K562 (cell line): ENCODE measurements around the gene OCIAD2. TPM values are rescaled to one million over a fixed set of nuclear protein-coding genes. Genes with fewer than 3 reads are reported as not detected.

Experiments used
- CBFA2T2 ChIP-seq: fragments of 450-650 bp; conservative IDR thresholded peaks from 2 replicates; pipeline ENCODE4 v1.6.1; 2017; ENCODE audit warnings: mild to moderate bottlenecking
- HDAC8 ChIP-seq: fragments of 450-650 bp; IDR thresholded peaks from 2 replicates; pipeline ENCODE4 v1.6.1; 2016; ENCODE audit warnings: mild to moderate bottlenecking, missing genetic modification characterization, moderate library complexity, missing compliant biosample characterization
- JUND ChIP-seq, 2 experiments: IDR thresholded peaks; 2 replicates in 1 of 2; 3 replicates in 1 of 2; pipeline ENCODE4 v1.6.1; 2011; ENCODE audit warnings: borderline replicate concordance in 2 of 2, low read depth in 2 of 2, low read length in 2 of 2, improper control_type of control experiment in 1 of 2, missing biosample characterization in 1 of 2, missing genetic modification characterization in 1 of 2, missing genetic modification reagents in 1 of 2
- MCM5 ChIP-seq: fragments of 450-650 bp; IDR thresholded peaks from 2 replicates; pipeline ENCODE4 v1.6.1; 2016; ENCODE audit warnings: low read depth
- NR2C1 ChIP-seq, 2 experiments: fragments of 450-650 bp; IDR thresholded peaks; 2 replicates each; pipeline ENCODE4 v1.6.1; 2017; ENCODE audit warnings: mild to moderate bottlenecking in 2 of 2, antibody characterized with exemption in 1 of 2, inconsistent platforms in 1 of 2, missing compliant biosample characterization in 1 of 2, missing genetic modification characterization in 1 of 2
- NR2C2 ChIP-seq, 2 experiments: fragments of 200-800 bp in 1 of 2; sonication (Bioruptor generic) in 1 of 2; sonication (generic) in 1 of 2; formaldehyde crosslinking in 1 of 2; IDR thresholded peaks; 2 replicates each; pipeline versions ENCODE4 v1.6.1 to v1.8.0; 2016 to 2022; ENCODE audit warnings: mild to moderate bottlenecking in 1 of 2, missing compliant biosample characterization in 1 of 2, missing genetic modification characterization in 1 of 2, missing genetic modification reagents in 1 of 2
- RFX1 ChIP-seq: fragments of 450-650 bp; IDR thresholded peaks from 2 replicates; pipeline ENCODE4 v1.6.1; 2016; ENCODE audit warnings: mild to moderate bottlenecking, moderate library complexity
- SMARCC2 ChIP-seq: fragments of 450-650 bp; IDR thresholded peaks from 2 replicates; pipeline ENCODE4 v1.6.1; 2017; ENCODE audit warnings: antibody characterized with exemption, moderate library complexity, mild to moderate bottlenecking, low read depth
- SRF ChIP-seq, 2 experiments: fragments of 250-450, 450-650 bp in 1 of 2; sonication (Bioruptor Pico) in 1 of 2; sonication (generic) in 1 of 2; formaldehyde crosslinking; IDR thresholded peaks; 2 replicates each; pipeline versions ENCODE4 v1.5.0 to v1.5.1; 2020 to 2022; ENCODE audit warnings: mild to moderate bottlenecking in 1 of 2, missing genetic modification reagents in 1 of 2
- ZNF239 ChIP-seq: fragments of 250-450 bp; sonication (Bioruptor Pico); IDR thresholded peaks from 2 replicates; pipeline ENCODE4 v1.4.0; 2020; ENCODE audit warnings: mild to moderate bottlenecking
- ZNF311 ChIP-seq: fragments of 250-450 bp; sonication (Bioruptor Pico); IDR thresholded peaks from 2 replicates; pipeline ENCODE4 v1.4.0; 2020; ENCODE audit warnings: mild to moderate bottlenecking, moderate library complexity
- ZNF589 ChIP-seq: fragments of 200-800 bp; sonication (Bioruptor generic); IDR thresholded peaks from 2 replicates; pipeline ENCODE4 v1.6.1; 2016; ENCODE audit warnings: low read depth, missing genetic modification characterization, missing compliant biosample characterization
- polyA plus RNA-seq, 8 experiments: library from polyadenylated mRNA; depleted of rRNA in 4 of 8; stranded (reverse) in 5 of 8; unstranded in 3 of 8; fragments of >200 nt; fragmentation: Nextera tagmentation in 2 of 8; fragmentation: Illumina TruSeq in 1 of 8; extraction: Ambion mirVana in 2 of 8; extraction: Trizol in 1 of 8; gene quantifications; 2 replicates each; pipeline versions ENCODE4 v1.2.1 to v1.2.3, GENCODE V29; 2011 to 2014; ENCODE audit warnings: inconsistent platforms in 1 of 8, missing spikeins in 1 of 8
- total RNA-seq, 7 experiments: library from RNA; depleted of rRNA in 6 of 7; stranded (reverse); fragments of >200 nt in 6 of 7; fragmentation: Illumina TruSeq in 2 of 7; extraction: Trizol in 2 of 7; gene quantifications; 2 replicates each; pipeline versions ENCODE4 v1.2.1 to v1.2.3, GENCODE V29; 2011 to 2021; ENCODE audit warnings: low replicate concordance in 1 of 7
- TF ChIP-seq, protein P1 (sequence below), 2 experiments: fragments of 200-800 bp in 1 of 2; sonication (Bioruptor generic) in 1 of 2; sonication (generic) in 1 of 2; formaldehyde crosslinking in 1 of 2; IDR thresholded peaks in 1 of 2; conservative IDR thresholded peaks in 1 of 2; 2 replicates each; pipeline versions ENCODE4 v1.5.0 to v1.6.1; 2016 to 2020; ENCODE audit warnings: missing compliant biosample characterization in 1 of 2, missing genetic modification characterization in 1 of 2, missing genetic modification reagents in 1 of 2
- TF ChIP-seq, protein P2 (sequence below): fragments of 200-800 bp; sonication (Bioruptor generic); IDR thresholded peaks from 2 replicates; pipeline ENCODE4 v1.6.1; 2017; ENCODE audit warnings: missing genetic modification characterization, missing compliant biosample characterization
- TF ChIP-seq, protein P3 (sequence below): fragments of 450-650 bp; IDR thresholded peaks from 2 replicates; pipeline ENCODE4 v1.6.1; 2016; ENCODE audit warnings: missing biosample characterization, missing genetic modification characterization
- TF ChIP-seq, protein P4 (sequence below), 3 experiments: fragments of 200-800 bp in 1 of 3; sonication (Bioruptor generic) in 1 of 3; sonication (generic) in 1 of 3; formaldehyde crosslinking in 1 of 3; IDR thresholded peaks; 2 replicates each; pipeline versions ENCODE4 v1.6.1 to v1.8.0; 2016 to 2022; ENCODE audit warnings: mild to moderate bottlenecking in 2 of 3, missing compliant biosample characterization in 2 of 3, missing genetic modification characterization in 2 of 3, missing genetic modification reagents in 1 of 3
- TF ChIP-seq, protein P5 (sequence below): fragments of 450-650 bp; IDR thresholded peaks from 2 replicates; pipeline ENCODE4 v1.6.1; 2018; ENCODE audit warnings: mild to moderate bottlenecking, low read depth; ENCODE audit not compliant: partially characterized antibody

Gene OCIAD2
- total and polyA plus RNA-seq, 9 of the 15 experiments (the other 6 are each of a cell fraction or from before 2014, with no cell fraction given) = 0.11 to 0.98 TPM; not detected in 7

DNA sequence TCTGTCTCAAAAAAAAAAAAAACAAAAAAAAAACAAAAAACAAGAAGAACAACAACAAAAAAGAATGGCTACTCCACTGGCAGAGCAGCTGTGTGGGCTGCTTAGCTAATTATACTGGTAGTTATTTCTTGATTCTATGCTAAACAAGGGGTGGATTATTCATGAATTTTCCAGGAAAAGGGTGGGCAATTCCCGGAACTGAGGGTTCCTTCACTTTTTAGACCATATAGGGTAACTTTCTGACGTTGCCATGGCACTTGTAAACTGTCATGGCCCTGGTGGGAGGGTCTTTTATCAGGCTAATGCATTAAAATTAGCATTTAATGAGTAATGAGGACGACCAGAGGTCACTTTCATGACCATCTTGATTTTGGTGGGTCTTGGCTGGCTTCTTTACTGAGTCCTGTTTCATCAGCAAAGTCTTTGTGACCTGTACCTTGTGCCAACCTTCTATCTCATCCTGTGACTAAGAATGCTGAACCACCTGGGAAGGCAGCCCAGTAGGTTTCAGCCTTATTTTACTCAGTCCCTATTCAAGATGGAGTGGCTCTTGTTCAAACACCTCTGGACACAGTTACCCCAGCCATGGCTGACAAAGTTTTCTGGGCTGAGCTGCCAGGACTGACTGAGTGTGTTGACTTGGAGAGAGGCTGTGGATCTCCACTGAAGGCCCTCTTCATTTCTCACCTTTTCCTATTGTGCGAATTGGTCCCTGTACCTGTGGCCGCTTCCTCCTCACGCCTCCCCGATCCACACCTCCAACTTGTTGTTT lies 1.3 kb upstream of the OCIAD2 start (continued):
- TF ChIP-seq CBFA2T2 = no peak
- TF ChIP-seq, protein P1, sequence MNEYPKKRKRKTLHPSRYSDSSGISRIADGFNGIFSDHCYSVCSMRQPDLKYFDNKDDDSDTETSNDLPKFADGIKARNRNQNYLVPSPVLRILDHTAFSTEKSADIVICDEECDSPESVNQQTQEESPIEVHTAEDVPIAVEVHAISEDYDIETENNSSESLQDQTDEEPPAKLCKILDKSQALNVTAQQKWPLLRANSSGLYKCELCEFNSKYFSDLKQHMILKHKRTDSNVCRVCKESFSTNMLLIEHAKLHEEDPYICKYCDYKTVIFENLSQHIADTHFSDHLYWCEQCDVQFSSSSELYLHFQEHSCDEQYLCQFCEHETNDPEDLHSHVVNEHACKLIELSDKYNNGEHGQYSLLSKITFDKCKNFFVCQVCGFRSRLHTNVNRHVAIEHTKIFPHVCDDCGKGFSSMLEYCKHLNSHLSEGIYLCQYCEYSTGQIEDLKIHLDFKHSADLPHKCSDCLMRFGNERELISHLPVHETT (CRISPR knock-in tag; conservative IDR thresholded peaks at IDR 0.05 in 1 of 2, IDR thresholded peaks at IDR 0.05 in 1 of 2) = 0 out of 4 replicates have a peak, but pooled peaks of 1 of the 2 experiments have one; percentile 30
- TF ChIP-seq, protein P2, sequence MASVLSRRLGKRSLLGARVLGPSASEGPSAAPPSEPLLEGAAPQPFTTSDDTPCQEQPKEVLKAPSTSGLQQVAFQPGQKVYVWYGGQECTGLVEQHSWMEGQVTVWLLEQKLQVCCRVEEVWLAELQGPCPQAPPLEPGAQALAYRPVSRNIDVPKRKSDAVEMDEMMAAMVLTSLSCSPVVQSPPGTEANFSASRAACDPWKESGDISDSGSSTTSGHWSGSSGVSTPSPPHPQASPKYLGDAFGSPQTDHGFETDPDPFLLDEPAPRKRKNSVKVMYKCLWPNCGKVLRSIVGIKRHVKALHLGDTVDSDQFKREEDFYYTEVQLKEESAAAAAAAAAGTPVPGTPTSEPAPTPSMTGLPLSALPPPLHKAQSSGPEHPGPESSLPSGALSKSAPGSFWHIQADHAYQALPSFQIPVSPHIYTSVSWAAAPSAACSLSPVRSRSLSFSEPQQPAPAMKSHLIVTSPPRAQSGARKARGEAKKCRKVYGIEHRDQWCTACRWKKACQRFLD (CRISPR knock-in tag) = peak; percentile 80
- TF ChIP-seq HDAC8 (tag) = peak; percentile 83
- TF ChIP-seq NR2C2 (CRISPR knock-in tag; IDR thresholded peaks at IDR 0.05) = no peak
- TF ChIP-seq NR2C2 (tag; IDR thresholded peaks at IDR 0.05) = peak; percentile 38; the same call in 1 of the 2 replicates
- TF ChIP-seq, protein P3, sequence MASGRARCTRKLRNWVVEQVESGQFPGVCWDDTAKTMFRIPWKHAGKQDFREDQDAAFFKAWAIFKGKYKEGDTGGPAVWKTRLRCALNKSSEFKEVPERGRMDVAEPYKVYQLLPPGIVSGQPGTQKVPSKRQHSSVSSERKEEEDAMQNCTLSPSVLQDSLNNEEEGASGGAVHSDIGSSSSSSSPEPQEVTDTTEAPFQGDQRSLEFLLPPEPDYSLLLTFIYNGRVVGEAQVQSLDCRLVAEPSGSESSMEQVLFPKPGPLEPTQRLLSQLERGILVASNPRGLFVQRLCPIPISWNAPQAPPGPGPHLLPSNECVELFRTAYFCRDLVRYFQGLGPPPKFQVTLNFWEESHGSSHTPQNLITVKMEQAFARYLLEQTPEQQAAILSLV (tag) = 0 out of 2 replicates have a peak, but pooled peaks have one; percentile 24
- no peak for TF ChIP-seq MCM5
- no peak for TF ChIP-seq SMARCC2
- TF ChIP-seq JUND (IDR thresholded peaks at IDR 0.05; ENCODE audit: borderline replicate concordance, low read depth, low read length) = no peak
- TF ChIP-seq JUND (tag; IDR thresholded peaks at IDR 0.05; ENCODE audit: borderline replicate concordance, low read depth, low read length) = no peak
- TF ChIP-seq ZNF239 = peak; percentile 23; the same call in 1 of the 2 replicates
- TF ChIP-seq, protein P4, sequence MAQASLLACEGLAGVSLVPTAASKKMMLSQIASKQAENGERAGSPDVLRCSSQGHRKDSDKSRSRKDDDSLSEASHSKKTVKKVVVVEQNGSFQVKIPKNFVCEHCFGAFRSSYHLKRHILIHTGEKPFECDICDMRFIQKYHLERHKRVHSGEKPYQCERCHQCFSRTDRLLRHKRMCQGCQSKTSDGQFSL (CRISPR knock-in tag; IDR thresholded peaks at IDR 0.05) = no peak
- TF ChIP-seq, protein P4 (tag; IDR thresholded peaks at IDR 0.05) = peak in 1 of 2 experiments; percentile 79; a peak in 1 of 4 replicates
- TF ChIP-seq ZNF311 = peak; percentile 70
- 0 out of 2 replicates have a peak, but pooled peaks have one; percentile 37 for TF ChIP-seq ZNF589
- TF ChIP-seq, protein P5, sequence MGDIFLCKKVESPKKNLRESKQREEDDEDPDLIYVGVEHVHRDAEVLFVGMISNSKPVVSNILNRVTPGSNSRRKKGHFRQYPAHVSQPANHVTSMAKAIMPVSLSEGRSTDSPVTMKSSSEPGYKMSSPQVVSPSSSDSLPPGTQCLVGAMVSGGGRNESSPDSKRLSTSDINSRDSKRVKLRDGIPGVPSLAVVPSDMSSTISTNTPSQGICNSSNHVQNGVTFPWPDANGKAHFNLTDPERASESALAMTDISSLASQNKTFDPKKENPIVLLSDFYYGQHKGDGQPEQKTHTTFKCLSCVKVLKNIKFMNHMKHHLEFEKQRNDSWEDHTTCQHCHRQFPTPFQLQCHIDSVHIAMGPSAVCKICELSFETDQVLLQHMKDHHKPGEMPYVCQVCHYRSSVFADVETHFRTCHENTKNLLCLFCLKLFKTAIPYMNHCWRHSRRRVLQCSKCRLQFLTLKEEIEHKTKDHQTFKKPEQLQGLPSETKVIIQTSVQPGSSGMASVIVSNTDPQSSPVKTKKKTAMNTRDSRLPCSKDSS = no peak
- peak; percentile 48 for TF ChIP-seq RFX1
- peak in 1 of 2 experiments; percentile 74; a peak in 2 of 4 replicates for TF ChIP-seq SRF (CRISPR knock-in tag; IDR thresholded peaks at IDR 0.05)
- no peak for TF ChIP-seq NR2C1 (IDR thresholded peaks at IDR 0.05)
- peak; percentile 26; the same call in 1 of the 2 replicates for TF ChIP-seq NR2C1 (tag; IDR thresholded peaks at IDR 0.05)
